HG02970 (cell line): ENCODE measurements around the gene PELI3.
A peak's percentile ranks its signal among the peaks of the same experiment; 100 is the strongest.

ENCODE experiments used
- ATAC-seq: cut with Tn5 transposase; IDR thresholded peaks from one replicate; pipeline ENCODE4 v1.9.1; 2021; ENCODE audit warnings: mild to moderate bottlenecking, moderate library complexity, moderate number of reproducible peaks; ENCODE audit not compliant: unreplicated experiment, low FRiP score

PELI3 gene

GRCh38 chr11:66494935-66495334 is 28.2 kb downstream of the PELI3 start:
- no peak for ATAC-seq

GRCh38 chr11:66495401-66495854 is 28.7 kb downstream of the PELI3 start:
- no peak for ATAC-seq

GRCh38 chr11:66497206-66497605 is 30.5 kb downstream of the PELI3 start:
- ATAC-seq = no peak

- ATAC-seq = no peak
These were observed 31.8 kb downstream of the PELI3 start for GRCh38 chr11:66498506-66498905.

GRCh38 chr11:66505276-66505816 is 38.6 kb downstream of the PELI3 start:
- ATAC-seq = no peak

GRCh38 chr11:66509131-66509561 is 42.4 kb downstream of the PELI3 start:
- ATAC-seq = no peak

GRCh38 chr11:66510271-66510989 is 43.7 kb downstream of the PELI3 start, which contains the start of gene BBS1:
TSS of gene BBS1 (plus strand) at chr11:66510635. CDS start at chr11:66510660, 25 bp downstream.
- peak; percentile 77 for ATAC-seq

- no peak for ATAC-seq
These were observed 44.3 kb downstream of the PELI3 start for GRCh38 chr11:66510990-66511339.

GRCh38 chr11:66523611-66524010 is 56.9 kb downstream of the PELI3 start:
- no peak for ATAC-seq

- ATAC-seq = no peak
These were observed 57.8 kb downstream of the PELI3 start for GRCh38 chr11:66524304-66525040.
